Measurements from ENCODE around the gene PCSK4.
"Not testable (repeated sequence)": the region's sequence is repeated elsewhere in the genome, so short reads cannot be mapped to it uniquely, and the experiment has no call there.

PCSK4 gene

DNA sequence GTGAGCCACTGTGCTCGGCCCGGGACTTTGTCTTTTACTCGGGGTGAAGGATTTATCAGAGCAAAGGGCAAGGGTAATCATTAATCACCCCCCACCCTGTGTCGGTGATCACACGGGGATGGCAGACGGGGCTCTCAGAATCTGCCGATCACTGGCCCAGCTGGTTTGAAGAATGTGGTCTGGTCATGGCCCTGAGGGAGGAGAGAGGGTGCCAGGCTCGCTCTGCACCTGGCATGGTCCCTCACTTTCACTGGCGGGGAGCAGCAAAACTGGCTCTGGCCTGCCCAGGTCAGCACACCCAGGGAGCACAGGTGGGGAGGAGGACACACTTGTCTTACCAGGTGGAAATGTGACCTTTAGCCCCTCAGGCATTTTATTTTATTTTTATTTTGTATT lies 11.0 kb upstream of the PCSK4 start:
- H3K27me3 ChIP-seq (ENCODE audit: control insufficient read depth, insufficient read depth, low read length) = peaks cover 28% of the 10 kb centered on the region
- no peak overlapping the region for H3K27ac ChIP-seq (ENCODE audit: low read length)
- H3K36me3 ChIP-seq (ENCODE audit: control insufficient read depth, low read depth, low read length) = no peaks in the 10 kb centered on the region
- no peaks in the 10 kb centered on the region for H3K9me3 ChIP-seq (ENCODE audit: control insufficient read depth, low read depth, low read length)
- H3K4me1 ChIP-seq (ENCODE audit: control insufficient read depth, low read depth, low read length) = no peaks in the 10 kb centered on the region
- no peak overlapping the region for H3K9ac ChIP-seq (ENCODE audit: low read length)
- H3K4me3 ChIP-seq (ENCODE audit: low read length) = no peak overlapping the region

DNA sequence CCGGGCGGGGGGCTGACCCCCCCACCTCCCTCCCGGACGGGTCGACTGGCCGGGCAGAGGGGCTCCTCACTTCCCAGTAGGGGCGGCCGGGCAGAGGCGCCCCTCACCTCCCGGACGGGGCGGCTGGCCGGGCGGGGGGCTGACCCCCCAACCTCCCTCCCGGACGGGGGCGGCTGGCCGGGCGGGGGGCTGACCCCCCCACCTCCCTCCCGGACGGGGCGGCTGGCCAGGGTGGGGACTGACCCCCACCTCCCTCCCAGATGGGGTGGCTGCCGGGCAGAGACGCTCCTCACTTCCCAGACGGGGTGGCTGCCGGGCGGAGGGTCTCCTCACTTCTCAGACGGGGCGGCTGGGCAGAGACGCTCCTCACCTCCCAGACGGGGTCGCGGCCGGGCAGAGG lies 9.1 kb upstream of the PCSK4 start:
- H3K9ac ChIP-seq (ENCODE audit: low read length); H3K27ac ChIP-seq (ENCODE audit: low read length); H3K4me1 ChIP-seq (ENCODE audit: control insufficient read depth, low read depth, low read length); H3K36me3 ChIP-seq (ENCODE audit: control insufficient read depth, low read depth, low read length); H3K4me3 ChIP-seq (ENCODE audit: low read length); H3K9me3 ChIP-seq (ENCODE audit: control insufficient read depth, low read depth, low read length): not testable (repeated sequence)
- peaks cover 17% of the 10 kb centered on the region for H3K27me3 ChIP-seq (ENCODE audit: control insufficient read depth, insufficient read depth, low read length)

DNA sequence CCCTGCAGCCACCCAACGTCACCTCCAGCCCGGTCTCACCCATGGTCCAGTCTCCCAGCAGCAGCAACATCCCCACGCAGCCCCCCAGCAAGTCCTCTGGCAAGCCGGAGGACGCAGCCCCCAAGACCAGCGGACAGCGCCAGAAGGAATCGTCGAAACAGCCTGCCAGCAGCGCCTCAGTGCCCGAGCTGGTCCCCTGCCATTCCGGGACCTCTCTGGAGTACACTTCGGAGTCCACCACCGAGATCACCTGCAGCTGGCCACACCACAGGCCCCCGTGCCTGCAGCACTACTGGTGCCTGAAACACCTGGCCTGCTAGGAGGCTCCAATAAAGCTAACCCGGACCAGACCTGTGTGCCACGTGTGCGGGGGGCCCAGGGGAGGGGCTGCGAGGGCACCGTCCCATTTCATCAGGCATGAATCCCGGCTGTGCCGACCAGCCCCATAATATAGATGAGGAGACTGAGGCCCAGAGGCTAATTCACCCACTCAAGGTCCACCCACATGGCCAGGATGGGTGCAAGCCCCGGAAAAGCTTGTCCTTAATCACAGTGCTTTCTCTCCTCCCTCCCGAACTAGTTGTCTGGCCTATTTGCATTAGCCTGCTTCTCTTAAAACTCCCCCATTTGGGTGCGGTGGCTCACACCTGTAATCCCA lies 7.6 kb upstream of the PCSK4 start:
- Histone ChIP-seq H3K9me3 (ENCODE audit: control insufficient read depth, low read depth, low read length) (no peaks in the 10 kb centered on the region), H3K4me3 (ENCODE audit: low read length) (no peak overlapping the region), H3K4me1 (ENCODE audit: control insufficient read depth, low read depth, low read length) (no peaks in the 10 kb centered on the region), H3K27me3 (ENCODE audit: control insufficient read depth, insufficient read depth, low read length) (peaks cover 7% of the 10 kb centered on the region), H3K9ac (ENCODE audit: low read length) (no peak overlapping the region), H3K27ac (ENCODE audit: low read length) (no peak overlapping the region), H3K36me3 (ENCODE audit: control insufficient read depth, low read depth, low read length) (no peaks in the 10 kb centered on the region)

DNA sequence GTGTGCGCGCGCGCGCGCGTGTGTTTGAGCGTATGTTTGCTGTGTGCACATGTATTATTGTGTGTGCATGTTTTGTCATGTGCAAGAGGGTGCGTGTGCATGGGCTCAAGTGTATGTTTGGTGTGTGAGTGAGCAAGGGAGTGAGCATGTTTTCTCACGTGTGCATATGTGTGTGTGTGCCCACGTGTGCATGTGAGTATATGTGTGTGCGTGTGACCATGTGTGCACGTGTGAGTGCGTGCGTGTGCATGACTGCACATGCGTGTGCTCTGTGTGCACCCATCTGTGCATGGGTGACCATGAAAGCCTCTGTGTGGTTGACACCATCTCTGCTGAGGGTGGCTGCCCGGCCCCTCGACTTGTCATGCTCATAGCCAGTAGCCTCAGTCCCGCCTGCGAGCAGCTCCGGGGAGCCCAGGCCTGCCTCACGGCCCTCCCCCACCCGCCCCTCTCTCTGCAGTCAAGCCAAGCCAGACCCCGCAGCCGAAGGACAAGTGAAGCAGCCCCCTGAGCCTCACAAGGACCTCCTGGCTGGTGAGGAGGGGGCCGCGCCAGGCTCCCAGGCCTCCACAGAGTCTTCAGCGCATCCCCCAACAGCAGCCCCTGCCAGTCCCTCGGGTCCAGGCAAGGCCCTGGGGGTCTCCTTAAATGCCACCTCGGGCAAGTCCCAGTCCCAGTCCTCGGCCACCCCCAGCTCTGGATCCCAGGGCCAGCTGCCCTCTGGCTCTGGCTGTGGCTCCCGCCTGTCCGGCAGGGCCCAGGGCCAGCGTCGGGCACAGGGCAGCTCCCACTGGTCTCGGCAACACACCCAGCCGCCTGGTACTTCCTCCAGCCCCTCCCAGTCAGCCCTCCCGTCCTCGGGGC lies 6.8 kb upstream of the PCSK4 start:
- Histone ChIP-seq H3K4me1 (ENCODE audit: control insufficient read depth, low read depth, low read length) (no peaks in the 10 kb centered on the region), H3K27me3 (ENCODE audit: control insufficient read depth, insufficient read depth, low read length) (peaks cover 13% of the 10 kb centered on the region), H3K9me3 (ENCODE audit: control insufficient read depth, low read depth, low read length) (no peaks in the 10 kb centered on the region), H3K4me3 (ENCODE audit: low read length) (no peak overlapping the region), H3K9ac (ENCODE audit: low read length) (no peak overlapping the region), H3K36me3 (ENCODE audit: control insufficient read depth, low read depth, low read length) (no peaks in the 10 kb centered on the region), H3K27ac (ENCODE audit: low read length) (no peak overlapping the region)

DNA sequence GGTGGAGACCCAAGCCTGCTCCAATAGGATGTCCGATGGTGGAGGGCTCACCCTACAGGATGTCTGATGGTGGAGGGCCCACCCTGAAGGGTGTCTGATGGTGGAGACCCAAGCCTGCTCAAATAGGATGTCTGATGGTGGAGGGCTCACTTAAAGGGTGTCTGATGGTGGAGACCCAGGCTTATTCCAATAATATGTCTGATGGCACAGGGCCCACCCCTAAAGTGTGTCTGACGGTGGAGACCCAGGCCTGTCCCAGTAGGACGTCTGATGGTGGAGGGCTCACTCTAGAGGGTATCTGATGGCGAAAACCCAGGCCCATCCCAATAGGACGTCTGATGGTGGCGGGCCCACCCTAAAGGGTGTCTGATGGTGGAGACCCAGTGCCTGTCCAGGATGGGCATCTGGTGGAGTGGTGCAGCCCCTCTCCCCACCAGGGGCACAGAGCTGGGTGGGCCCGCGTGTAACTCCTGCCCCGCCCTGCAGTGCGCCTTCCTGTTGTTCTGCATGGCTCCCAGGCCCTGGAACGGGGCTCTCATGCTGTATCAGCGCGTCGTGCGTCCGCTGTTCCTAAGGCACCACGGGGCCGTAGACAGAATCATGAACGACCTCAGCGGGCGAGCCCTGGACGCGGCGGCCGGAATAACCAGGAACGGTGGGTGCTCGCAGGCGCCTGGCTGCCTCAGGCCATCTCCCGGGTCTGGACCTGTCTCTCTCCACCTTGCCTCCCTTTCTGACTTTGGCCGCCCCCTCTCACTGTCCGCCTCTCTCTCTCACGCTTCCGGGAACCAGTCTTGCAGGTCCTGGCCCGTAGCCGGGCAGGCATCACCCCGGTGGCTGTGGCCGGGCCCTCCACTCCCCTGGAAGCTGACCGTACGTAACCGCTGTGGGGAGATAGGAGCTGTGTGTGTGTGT lies 5.9 kb upstream of the PCSK4 start:
- H3K27me3 ChIP-seq (ENCODE audit: control insufficient read depth, insufficient read depth, low read length) = peaks cover 22% of the 10 kb centered on the region
- no peak overlapping the region for H3K27ac ChIP-seq (ENCODE audit: low read length)
- H3K9ac ChIP-seq (ENCODE audit: low read length) = no peak overlapping the region
- H3K4me3 ChIP-seq (ENCODE audit: low read length) = no peak overlapping the region
- no peaks in the 10 kb centered on the region for H3K9me3 ChIP-seq (ENCODE audit: control insufficient read depth, low read depth, low read length)
- no peaks in the 10 kb centered on the region for H3K36me3 ChIP-seq (ENCODE audit: control insufficient read depth, low read depth, low read length)
- H3K4me1 ChIP-seq (ENCODE audit: control insufficient read depth, low read depth, low read length) = no peaks in the 10 kb centered on the region

DNA sequence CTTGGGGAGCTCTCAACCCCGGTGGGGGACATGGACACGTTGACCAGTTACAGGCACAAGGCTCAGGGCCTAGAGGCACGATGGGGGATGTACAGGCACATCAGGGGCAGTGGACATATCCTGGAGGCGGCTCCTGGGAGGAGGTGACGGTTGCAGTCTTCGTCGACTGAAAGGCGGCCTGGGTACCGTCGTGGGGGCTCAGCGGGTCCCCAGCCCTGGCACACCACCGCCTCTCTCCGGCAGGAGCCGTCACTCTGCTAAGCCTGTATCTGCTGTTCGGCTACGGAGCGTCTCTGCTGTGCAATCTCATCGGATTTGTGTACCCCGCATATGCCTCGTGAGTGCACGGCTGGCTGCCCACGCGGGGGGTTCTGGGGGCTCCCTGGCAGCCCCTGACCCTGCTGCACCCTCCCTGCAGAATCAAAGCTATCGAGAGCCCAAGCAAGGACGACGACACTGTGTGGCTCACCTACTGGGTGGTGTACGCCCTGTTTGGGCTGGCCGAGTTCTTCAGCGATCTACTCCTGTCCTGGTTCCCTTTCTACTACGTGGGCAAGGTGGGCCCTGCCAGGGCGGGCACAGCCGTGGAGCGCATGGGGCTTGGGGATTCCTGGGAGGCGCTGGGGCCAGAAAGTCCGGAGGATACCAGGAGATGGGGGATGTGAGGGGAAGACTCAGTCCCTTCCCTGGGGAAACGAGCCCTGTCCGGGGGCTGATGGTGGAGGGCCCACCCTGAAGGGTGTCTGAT lies 5.1 kb upstream of the PCSK4 start:
- Histone ChIP-seq H3K27me3 (ENCODE audit: control insufficient read depth, insufficient read depth, low read length) (peaks cover 22% of the 10 kb centered on the region), H3K4me1 (ENCODE audit: control insufficient read depth, low read depth, low read length) (no peaks in the 10 kb centered on the region), H3K36me3 (ENCODE audit: control insufficient read depth, low read depth, low read length) (no peaks in the 10 kb centered on the region), H3K9ac (ENCODE audit: low read length) (no peak overlapping the region), H3K4me3 (ENCODE audit: low read length) (no peak overlapping the region), H3K9me3 (ENCODE audit: control insufficient read depth, low read depth, low read length) (no peaks in the 10 kb centered on the region), H3K27ac (ENCODE audit: low read length) (no peak overlapping the region)

DNA sequence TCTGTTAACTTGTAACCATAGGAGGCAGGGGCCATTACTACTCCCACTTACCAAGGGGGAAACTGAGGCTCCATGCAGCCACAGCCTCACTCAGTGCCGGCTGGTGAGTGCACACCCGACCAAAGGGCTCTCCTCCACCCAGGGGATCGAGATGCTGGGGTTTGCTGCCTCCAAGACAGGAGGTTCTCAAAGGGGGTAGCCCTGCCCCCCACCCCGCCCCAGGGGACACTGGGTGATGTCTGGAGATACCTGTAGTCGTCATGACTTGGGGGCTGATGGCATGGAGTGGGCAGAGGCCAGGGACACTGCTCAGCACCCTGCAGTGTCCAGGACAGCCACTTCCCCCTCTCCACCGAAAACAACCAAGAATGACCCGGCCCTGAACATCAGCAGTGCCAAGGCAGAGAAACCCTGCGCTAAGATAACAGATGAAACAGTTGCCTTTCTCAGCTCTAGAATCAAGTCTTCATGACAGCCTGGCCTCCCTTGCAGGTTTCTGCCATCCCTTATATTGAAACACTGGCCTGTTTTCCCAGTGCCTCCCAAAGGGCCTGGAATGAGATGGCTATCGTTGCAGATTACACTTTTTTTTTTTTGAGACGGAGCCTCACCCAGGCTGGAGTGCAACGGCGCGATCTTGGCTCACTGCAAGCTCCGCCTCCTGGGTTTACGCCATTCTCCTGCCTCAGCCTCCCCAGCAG lies 4.1 kb upstream of the PCSK4 start:
- Histone ChIP-seq H3K36me3 (ENCODE audit: control insufficient read depth, low read depth, low read length) (no peaks in the 10 kb centered on the region), H3K9ac (ENCODE audit: low read length) (no peak overlapping the region), H3K27me3 (ENCODE audit: control insufficient read depth, insufficient read depth, low read length) (peaks cover 22% of the 10 kb centered on the region), H3K4me1 (ENCODE audit: control insufficient read depth, low read depth, low read length) (no peaks in the 10 kb centered on the region), H3K9me3 (ENCODE audit: control insufficient read depth, low read depth, low read length) (no peaks in the 10 kb centered on the region), H3K27ac (ENCODE audit: low read length) (no peak overlapping the region), H3K4me3 (ENCODE audit: low read length) (no peak overlapping the region)

DNA sequence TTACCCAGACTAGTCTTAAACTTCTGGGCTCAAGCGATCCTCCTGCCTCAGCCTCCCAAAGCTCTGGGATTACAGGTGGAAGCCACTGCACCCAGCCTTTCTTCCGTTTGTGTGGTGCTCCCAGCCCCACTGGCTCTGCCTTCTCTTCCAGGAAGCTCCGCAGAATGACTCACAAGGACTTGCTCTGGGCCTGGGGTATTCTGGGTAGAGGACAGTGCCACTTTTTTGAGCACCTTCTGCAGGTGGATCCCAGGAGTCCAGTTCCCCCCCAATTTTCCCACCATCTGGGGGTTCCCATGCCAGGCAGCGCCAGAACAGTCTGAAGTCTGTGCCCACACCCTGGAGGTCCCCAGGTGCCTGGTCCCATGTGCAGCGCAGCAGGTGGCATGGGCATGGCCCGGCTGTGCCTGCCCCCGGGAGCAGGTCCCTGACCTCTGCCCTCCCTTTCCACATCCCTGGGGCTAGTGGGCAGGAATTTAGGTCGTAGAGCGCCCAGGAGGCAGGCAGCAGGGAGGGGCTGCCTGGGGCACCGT lies 2.4 kb upstream of the PCSK4 start:
- H3K27me3 ChIP-seq (ENCODE audit: control insufficient read depth, insufficient read depth, low read length) = peaks cover 22% of the 10 kb centered on the region
- H3K9me3 ChIP-seq (ENCODE audit: control insufficient read depth, low read depth, low read length) = no peaks in the 10 kb centered on the region
- no peak overlapping the region for H3K27ac ChIP-seq (ENCODE audit: low read length)
- no peak overlapping the region for H3K4me3 ChIP-seq (ENCODE audit: low read length)
- no peaks in the 10 kb centered on the region for H3K36me3 ChIP-seq (ENCODE audit: control insufficient read depth, low read depth, low read length)
- H3K9ac ChIP-seq (ENCODE audit: low read length) = no peak overlapping the region
- H3K4me1 ChIP-seq (ENCODE audit: control insufficient read depth, low read depth, low read length) = no peaks in the 10 kb centered on the region

DNA sequence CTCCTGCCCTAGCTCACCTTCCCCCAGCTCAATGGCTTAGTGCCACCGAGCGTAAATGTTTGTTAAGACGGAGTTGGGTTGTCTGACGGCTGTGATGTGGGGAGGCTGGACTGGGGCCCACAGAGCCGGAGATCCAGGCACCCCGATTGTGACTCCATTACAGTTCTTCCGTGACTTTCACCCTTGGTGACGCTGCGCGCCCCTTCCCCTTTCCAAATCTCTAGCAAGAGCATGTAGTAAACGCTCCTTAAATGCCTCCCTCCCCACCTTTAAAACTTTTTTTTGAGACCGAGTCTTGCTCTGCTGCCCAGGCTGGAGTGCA lies 1.7 kb upstream of the PCSK4 start:
- Histone ChIP-seq H3K36me3 (ENCODE audit: control insufficient read depth, low read depth, low read length) (no peaks in the 10 kb centered on the region), H3K27ac (ENCODE audit: low read length) (no peak overlapping the region), H3K4me3 (ENCODE audit: low read length) (peak overlapping the region; percentile 52), H3K27me3 (ENCODE audit: control insufficient read depth, insufficient read depth, low read length) (peaks cover 22% of the 10 kb centered on the region), H3K4me1 (ENCODE audit: control insufficient read depth, low read depth, low read length) (no peaks in the 10 kb centered on the region), H3K9me3 (ENCODE audit: control insufficient read depth, low read depth, low read length) (no peaks in the 10 kb centered on the region), H3K9ac (ENCODE audit: low read length) (no peak overlapping the region)

DNA sequence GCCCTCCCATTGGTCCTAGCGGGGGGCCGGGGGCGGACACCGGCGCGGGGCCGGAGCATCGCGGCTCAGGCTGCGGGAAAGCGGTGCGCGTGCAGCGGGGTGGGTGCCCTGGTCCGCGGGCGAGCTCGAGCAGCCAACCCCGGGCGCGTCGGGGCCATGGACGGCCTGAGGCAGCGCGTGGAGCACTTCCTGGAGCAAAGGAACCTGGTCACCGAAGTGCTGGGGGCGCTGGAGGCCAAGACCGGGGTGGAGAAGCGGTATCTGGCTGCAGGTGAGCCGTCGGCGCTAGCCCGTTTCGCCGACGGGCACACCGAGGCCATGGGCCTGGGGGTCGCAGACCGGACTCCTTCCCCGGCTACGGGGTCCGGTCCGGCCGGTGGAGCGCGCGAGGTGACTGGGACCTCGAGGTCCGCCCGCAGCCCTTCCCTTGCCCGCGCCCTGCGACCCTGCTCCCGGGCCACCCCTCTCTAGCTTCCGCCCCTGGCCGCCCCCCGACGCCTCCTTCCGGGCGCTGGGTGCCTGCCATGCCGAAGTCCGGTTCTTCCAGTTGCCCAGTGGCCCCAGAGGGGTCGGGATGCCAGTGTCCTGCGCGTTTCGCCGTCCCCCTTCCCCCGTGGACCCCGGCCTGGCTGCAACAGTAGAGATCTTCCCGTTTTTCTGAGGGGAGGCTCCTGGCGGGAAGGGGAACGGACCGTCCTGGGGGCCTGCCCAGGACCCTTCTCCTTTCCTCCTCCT lies 1.1 kb upstream of the PCSK4 start, which contains the start of gene REEP6:
Gene REEP6, plus strand, starts transcription at position 68 of the 735 bp plus-strand sequence. Its CDS starts 89 bp downstream, at position 157.
- peak within 1 kb of the TSS; percentile 72 for H3K27ac ChIP-seq (ENCODE audit: low read length)
- peaks cover 22% of the 10 kb centered on the region for H3K27me3 ChIP-seq (ENCODE audit: control insufficient read depth, insufficient read depth, low read length)
- H3K9ac ChIP-seq (ENCODE audit: low read length) = peak within 1 kb of the TSS; percentile 44
- no peaks in the 10 kb centered on the region for H3K9me3 ChIP-seq (ENCODE audit: control insufficient read depth, low read depth, low read length)
- no peaks in the 10 kb centered on the region for H3K4me1 ChIP-seq (ENCODE audit: control insufficient read depth, low read depth, low read length)
- H3K4me3 ChIP-seq (ENCODE audit: low read length) = peak within 1 kb of the TSS; percentile 70
- H3K36me3 ChIP-seq (ENCODE audit: control insufficient read depth, low read depth, low read length) = no peaks in the 10 kb centered on the region

All from iPS-18a (cell line).